Brain microvascular endothelial cell (primary cell): ENCODE measurements around the gene OGFOD2.

Source experiments
- DNase-seq: peaks from one replicate; pipeline ENCODE4 v3.0.0-alpha.2; 2020
- H3K27ac ChIP-seq: fragments of 250-450 bp; sonication (Bioruptor Pico); 2 replicates; pipeline ENCODE4 v1.5.1; 2020; ENCODE audit warnings: mild to moderate bottlenecking, moderate library complexity
- H3K27me3 ChIP-seq: fragments of 250-450 bp; sonication (Bioruptor Pico); replicated peaks from 2 replicates; pipeline ENCODE4 v1.5.1; 2020; ENCODE audit warnings: mild to moderate bottlenecking
- H3K36me3 ChIP-seq: fragments of 250-450 bp; sonication (Bioruptor Pico); replicated peaks from 2 replicates; pipeline ENCODE4 v1.5.1; 2020; ENCODE audit warnings: mild to moderate bottlenecking
- H3K4me3 ChIP-seq: 2 replicates; pipeline ENCODE4 v1.5.1; 2011; ENCODE audit warnings: low read depth, mild to moderate bottlenecking, control low read depth, low read length, moderate library complexity
- CTCF ChIP-seq: IDR thresholded peaks from 2 replicates; pipeline ENCODE4 v1.5.1; 2011; ENCODE audit warnings: low read depth, mild to moderate bottlenecking, moderate library complexity, low read length, control low read depth, inconsistent platforms; ENCODE audit errors: missing control alignments
- in situ Hi-C: cut with HindIII; loops from 2 replicates; pipeline ENCODE4 v1.10.0; 2017; ENCODE audit warnings: low sequenced_read_pairs, low pct_ligation_motif_present

The OGFOD2 gene

GRCh38 chr12:122942637-122943036 is 32.4 kb upstream of the OGFOD2 start:
- no peak for TF ChIP-seq CTCF
- Histone ChIP-seq H3K4me3 (no peak overlapping the region), H3K27me3 (no peaks in the 10 kb centered on the region), H3K36me3 (no peaks in the 10 kb centered on the region), H3K27ac (no peak overlapping the region)
- in situ Hi-C loops, result no loop called here
- DNase-seq, result no peak

GRCh38 chr12:122943196-122943595 is 31.8 kb upstream of the OGFOD2 start:
- in situ Hi-C loops, result no loop called here
- Histone ChIP-seq H3K27me3 (no peaks in the 10 kb centered on the region), H3K36me3 (no peaks in the 10 kb centered on the region), H3K27ac (no peak overlapping the region), H3K4me3 (no peak overlapping the region)
- no peak for DNase-seq
- no peak for TF ChIP-seq CTCF

GRCh38 chr12:122944605-122945592 is 30.1 kb upstream of the OGFOD2 start:
- Histone ChIP-seq H3K27me3 (no peaks in the 10 kb centered on the region), H3K36me3 (no peaks in the 10 kb centered on the region), H3K27ac (no peak overlapping the region), H3K4me3 (no peak overlapping the region)
- TF ChIP-seq CTCF, result no peak
- in situ Hi-C loops, result no loop called here
- no peak for DNase-seq

- H3K27me3 ChIP-seq, result no peaks in the 10 kb centered on the region
- H3K27ac ChIP-seq, result peak overlapping the region; percentile 67
- DNase-seq, result peak; percentile 99
- TF ChIP-seq CTCF, result peak; percentile 76
- H3K36me3 ChIP-seq, result no peaks in the 10 kb centered on the region
- in situ Hi-C loops, result no loop called here
- H3K4me3 ChIP-seq, result no peak overlapping the region
Measured at GRCh38 chr12:122946690-122947341, 28.2 kb upstream of the OGFOD2 start.

GRCh38 chr12:122947352-122947792 is 27.7 kb upstream of the OGFOD2 start:
- Histone ChIP-seq H3K4me3 (no peak overlapping the region), H3K36me3 (no peaks in the 10 kb centered on the region), H3K27me3 (no peaks in the 10 kb centered on the region), H3K27ac (peak overlapping the region; percentile 67)
- DNase-seq, result no peak
- no peak for TF ChIP-seq CTCF
- in situ Hi-C loops, result no loop called here
